Stimulated activated naive B cell treated with anti-CD40 and anti-IgM and Interleukin-4, amounts not matched to agents 10 μg/mL and 1 μg/mL and 100 μg/mL, for 72 hours (primary cell): Measurements from ENCODE around the gene ASXL1.
A peak's percentile ranks its signal among the peaks of the same experiment; 100 is the strongest.
"Not testable (repeated sequence)": the region's sequence is repeated elsewhere in the genome, so short reads cannot be mapped to it uniquely, and the experiment has no call there.

ENCODE experiments used
- ATAC-seq, 2 donors: fragments of 150-1000 bp; cut with Tn5 transposase; replicated peaks; 2 replicates each; pipeline ENCODE4 v1.10.0; 2021; ENCODE audit warnings: moderate library complexity in 1 of 2
- DNase-seq: peaks from one replicate; pipeline ENCODE4 v3.0.0; 2021
- H3K27ac Mint-ChIP-seq: one replicate; pipeline ENCODE4 v1.8.0; 2022; ENCODE audit warnings: mild to moderate bottlenecking, mixed read lengths
- H3K27me3 Mint-ChIP-seq, 2 donors: one replicate each; pipeline ENCODE4 v1.8.0; 2022; ENCODE audit warnings: mixed read lengths in 2 of 2
- H3K36me3 Mint-ChIP-seq, 2 donors: one replicate each; pipeline ENCODE4 v1.8.0; 2022; ENCODE audit warnings: mixed read lengths in 2 of 2, mild to moderate bottlenecking in 1 of 2
- H3K4me1 Mint-ChIP-seq, 2 donors: one replicate each; pipeline ENCODE4 v1.8.0; 2022; ENCODE audit warnings: mixed read lengths in 2 of 2, mild to moderate bottlenecking in 1 of 2
- H3K4me3 Mint-ChIP-seq, 2 donors: one replicate each; pipeline ENCODE4 v1.8.0; 2022; ENCODE audit warnings: mild to moderate bottlenecking in 2 of 2, mixed read lengths in 2 of 2, moderate library complexity in 1 of 2
- H3K9me3 Mint-ChIP-seq, 2 donors: one replicate each; pipeline ENCODE4 v1.8.0; 2022; ENCODE audit warnings: mixed read lengths in 2 of 2, mild to moderate bottlenecking in 1 of 2

The ASXL1 gene

DNA sequence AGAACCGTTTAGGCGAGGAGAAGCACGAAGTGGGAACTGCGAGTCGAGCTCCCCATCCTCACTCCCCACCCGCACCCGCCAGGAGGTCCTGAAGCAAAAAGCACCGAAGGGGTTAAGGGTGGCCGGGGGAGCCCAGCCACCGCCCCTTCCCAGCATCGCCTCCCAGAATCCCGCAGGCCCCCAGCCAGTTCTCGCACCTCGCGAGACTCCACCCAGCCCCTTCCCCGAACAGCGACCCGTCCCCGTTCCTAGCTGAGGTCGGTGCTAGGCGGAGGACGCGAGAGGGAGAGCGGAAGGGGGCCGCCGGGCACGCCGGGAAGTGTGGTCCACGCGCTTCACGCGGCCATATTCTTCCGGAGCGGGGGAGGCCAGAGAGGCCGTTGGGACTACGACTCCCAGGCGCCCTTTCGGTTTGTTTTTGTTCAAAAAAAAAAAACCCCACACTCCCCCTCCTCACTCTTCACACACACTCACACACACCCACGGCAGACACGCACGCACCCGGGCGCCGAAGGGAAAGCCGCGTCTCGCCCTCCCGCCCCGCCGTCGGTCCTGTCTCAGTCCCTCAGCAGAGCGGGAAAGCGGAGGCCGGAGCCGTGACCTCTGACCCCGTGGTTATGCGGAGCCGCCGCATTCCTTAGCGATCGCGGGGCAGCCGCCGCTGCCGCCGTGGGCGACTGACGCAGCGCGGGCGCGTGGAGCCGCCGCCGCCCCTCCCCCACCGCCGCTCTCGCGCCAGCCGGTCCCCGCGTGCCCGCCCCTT is at the start of gene ASXL1:
Gene ASXL1, plus strand, starts transcription at position 463 of the 763 bp plus-strand sequence. CDS start 445 bp downstream, outside the sequence.
- peak; percentile 82 to 87 for ATAC-seq
- Mint-ChIP-seq H3K4me1 (peaks cover 41 to 76% of the 10 kb centered on the region in 2 donors), H3K36me3 (peaks cover 9 to 21% of the 10 kb centered on the region in 2 donors), H3K9me3 (no peaks in the 10 kb centered on the region), H3K4me3 (peak within 1 kb of the TSS; percentile 98 to 99), H3K27me3 (no peaks in the 10 kb centered on the region), H3K27ac (peak within 1 kb of the TSS; percentile 100)
- peak; percentile 97 for DNase-seq

DNA sequence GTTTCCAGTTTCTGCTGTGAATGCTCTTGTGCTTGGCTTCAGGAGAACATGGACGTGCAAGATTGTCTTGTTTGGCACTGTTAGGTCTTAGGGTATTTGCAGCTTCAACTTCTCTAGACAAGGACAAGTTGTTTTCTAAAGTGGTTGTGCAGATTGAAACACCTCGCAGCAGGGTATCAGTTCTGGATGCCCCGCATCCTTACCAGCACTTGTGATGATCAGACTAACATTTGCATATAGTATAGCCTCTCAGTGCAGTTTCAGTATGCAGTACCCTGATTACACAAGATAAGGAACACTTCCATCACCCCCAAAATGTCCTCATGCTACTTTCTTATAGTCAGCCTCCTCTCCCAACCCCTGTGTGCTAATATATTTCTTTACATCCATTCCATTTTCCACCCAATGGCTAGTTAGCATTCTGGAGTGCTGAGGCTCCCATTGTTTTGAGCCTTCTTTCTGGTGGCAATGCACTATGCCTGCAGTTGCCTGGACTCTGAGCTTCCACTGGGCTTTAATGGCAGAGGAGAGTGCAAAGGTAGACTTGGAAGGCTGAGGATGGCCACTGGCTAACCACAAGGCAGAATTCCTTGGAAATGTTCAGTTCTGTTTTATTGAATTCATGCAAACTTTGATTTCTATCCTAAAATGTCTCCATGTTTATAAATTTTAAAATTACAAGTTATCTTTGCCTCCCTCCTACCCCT is 45.3 kb upstream of the ASXL1 start:
- Mint-ChIP-seq H3K4me1 (peaks cover 0 to 7% of the 10 kb centered on the region in 2 donors), H3K4me3 (no peak overlapping the region), H3K9me3 (no peaks in the 10 kb centered on the region), H3K27ac (no peak overlapping the region), H3K36me3 (peaks cover 41 to 54% of the 10 kb centered on the region in 2 donors), H3K27me3 (no peaks in the 10 kb centered on the region)
- ATAC-seq, result no peak
- no peak for DNase-seq

DNA sequence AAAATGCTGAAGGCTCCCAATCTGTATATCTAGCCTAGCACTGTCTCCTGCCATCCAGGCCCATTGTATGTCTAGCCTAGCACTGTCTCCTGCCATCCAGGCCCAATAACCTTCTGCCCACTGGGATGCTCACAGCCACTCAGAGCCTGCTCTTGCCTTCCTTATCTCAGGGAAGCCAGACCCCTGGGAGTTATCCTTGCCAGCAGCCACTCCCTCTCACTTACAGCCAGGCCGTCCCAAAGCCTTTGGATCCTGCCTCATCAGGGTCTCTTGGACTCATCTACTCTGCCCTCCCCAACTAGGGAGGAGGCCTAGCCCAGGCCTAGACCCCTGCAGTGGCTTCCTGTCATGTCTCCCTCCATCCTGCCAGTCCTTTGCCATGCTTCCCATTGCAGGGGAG is 43.4 kb upstream of the ASXL1 start:
- Mint-ChIP-seq H3K9me3 (no peaks in the 10 kb centered on the region), H3K27me3 (no peaks in the 10 kb centered on the region), H3K27ac (peak overlapping the region; percentile 31), H3K36me3 (peaks cover 44 to 64% of the 10 kb centered on the region in 2 donors), H3K4me3 (no peak overlapping the region), H3K4me1 (peaks cover 7 to 9% of the 10 kb centered on the region in 2 donors)
- DNase-seq, result no peak
- no peak for ATAC-seq

DNA sequence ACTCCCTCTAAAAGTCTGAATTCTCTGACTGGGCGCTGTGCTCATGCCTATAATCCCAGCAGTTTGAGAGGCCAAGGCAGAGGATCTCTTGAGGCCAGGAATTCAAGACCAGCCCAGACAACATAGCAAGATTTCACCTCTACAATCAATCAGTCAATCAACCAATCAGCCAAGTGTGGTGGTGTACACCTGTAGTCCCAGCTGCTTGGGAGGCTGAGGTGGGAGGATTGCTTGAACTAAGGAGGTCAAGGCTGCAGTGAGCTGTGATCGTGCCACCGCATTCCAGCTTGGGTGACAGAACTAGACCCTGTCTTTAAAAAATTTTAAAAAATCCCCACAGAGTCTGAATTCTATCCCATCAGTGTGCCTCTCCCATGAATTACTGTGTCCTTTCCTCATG is 42.7 kb upstream of the ASXL1 start:
- peaks cover 7 to 9% of the 10 kb centered on the region in 2 donors for H3K4me1 Mint-ChIP-seq
- H3K36me3 Mint-ChIP-seq, result peaks cover 39 to 59% of the 10 kb centered on the region in 2 donors
- H3K9me3 Mint-ChIP-seq, result no peaks in the 10 kb centered on the region
- no peak for ATAC-seq
- no peak overlapping the region for H3K4me3 Mint-ChIP-seq
- DNase-seq, result no peak
- no peak overlapping the region for H3K27ac Mint-ChIP-seq
- H3K27me3 Mint-ChIP-seq, result no peaks in the 10 kb centered on the region

DNA sequence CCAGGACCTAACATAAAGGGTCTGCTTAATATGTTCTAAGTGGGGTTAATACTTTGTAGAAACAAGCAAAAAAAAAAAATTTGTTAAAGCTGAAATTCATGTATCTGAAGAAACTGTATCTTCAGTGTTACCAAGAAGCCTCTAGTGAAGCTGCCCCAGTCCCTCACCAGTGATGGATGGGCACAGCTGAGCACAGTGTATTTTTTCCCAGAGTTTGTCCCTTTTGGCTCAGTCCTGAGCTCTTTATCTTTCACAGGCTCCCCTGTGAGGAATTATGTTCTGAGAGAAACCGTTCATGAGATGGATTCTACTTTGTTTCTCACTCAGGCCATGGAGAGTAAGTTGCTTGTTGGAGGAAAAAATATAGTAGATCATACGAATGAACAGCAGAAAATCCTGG is 42.2 kb upstream of the ASXL1 start:
- Mint-ChIP-seq H3K4me3 (no peak overlapping the region), H3K4me1 (peaks cover 7% of the 10 kb centered on the region in 2 donors), H3K27ac (peak overlapping the region; percentile 38), H3K36me3 (peaks cover 38 to 58% of the 10 kb centered on the region in 2 donors), H3K9me3 (no peaks in the 10 kb centered on the region), H3K27me3 (no peaks in the 10 kb centered on the region)
- DNase-seq (no peak), ATAC-seq (no peak)

DNA sequence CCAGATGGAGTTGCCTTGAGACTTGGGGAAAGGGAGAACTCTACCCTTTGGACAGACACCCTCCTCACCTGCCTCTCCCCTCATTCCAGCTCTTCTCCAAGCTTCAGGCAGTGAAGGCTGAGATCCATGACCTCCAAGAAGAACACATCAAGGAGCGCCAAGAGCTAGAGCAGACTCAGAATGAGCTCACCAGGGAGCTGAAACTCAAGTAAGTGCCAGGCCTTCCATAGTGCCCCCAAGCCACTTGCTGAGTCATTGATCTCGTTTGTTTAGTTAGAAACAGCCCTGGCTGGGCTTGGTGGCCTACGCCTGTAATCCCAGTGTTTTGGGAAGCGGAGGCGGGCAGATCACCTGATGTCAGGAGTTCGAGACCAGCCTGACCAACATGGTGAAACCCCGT is 41.5 kb upstream of the ASXL1 start:
- DNase-seq (no peak), ATAC-seq (no peak)
- H3K9me3 Mint-ChIP-seq, result no peaks in the 10 kb centered on the region
- H3K4me3 Mint-ChIP-seq, result no peak overlapping the region
- peaks cover 7 to 9% of the 10 kb centered on the region in 2 donors for H3K4me1 Mint-ChIP-seq
- no peaks in the 10 kb centered on the region for H3K27me3 Mint-ChIP-seq
- H3K27ac Mint-ChIP-seq, result peak overlapping the region; percentile 51
- H3K36me3 Mint-ChIP-seq, result peaks cover 41 to 62% of the 10 kb centered on the region in 2 donors

DNA sequence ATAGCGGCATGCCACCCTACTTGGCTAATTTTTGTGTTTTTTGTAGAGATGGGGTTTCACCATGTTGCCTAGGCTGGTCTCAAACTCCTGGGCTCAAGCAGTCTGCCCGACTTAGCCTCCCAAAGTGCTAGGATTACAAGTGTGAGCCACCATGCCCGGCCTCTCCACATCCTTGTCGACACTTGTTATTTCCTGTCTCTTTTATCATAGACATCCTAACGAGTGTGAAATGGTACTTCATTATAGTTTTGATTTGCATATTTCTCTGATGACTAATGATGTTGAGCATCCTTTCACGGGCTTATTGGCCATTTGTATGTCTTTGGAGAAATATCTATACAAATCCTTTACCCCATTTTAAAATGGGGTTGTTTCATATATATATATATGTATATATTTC is 39.0 kb upstream of the ASXL1 start:
- Mint-ChIP-seq H3K4me3 (no peak overlapping the region), H3K27me3 (no peaks in the 10 kb centered on the region)

DNA sequence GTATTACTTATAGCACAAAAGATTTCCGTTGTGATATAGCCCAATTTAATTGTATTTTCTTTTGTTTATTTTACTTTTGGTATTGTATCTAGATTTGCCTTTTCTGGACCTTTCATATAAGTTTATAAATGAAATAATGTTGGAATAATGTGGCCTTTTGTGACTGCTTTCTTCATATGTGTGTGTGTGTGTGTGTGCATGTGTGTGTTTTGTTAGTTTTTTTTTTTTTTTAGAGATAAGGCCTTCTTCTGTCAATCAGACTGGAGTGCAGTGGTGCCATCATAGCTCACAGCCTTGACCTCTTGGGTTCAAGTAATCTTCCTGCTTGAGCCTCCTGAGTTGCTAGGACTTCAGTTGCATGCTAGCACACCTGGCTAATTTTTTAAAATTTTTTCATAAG is 37.8 kb upstream of the ASXL1 start:
- H3K27ac Mint-ChIP-seq, result peak overlapping the region; percentile 82
- H3K27me3 Mint-ChIP-seq, result no peaks in the 10 kb centered on the region
- peaks cover 27 to 46% of the 10 kb centered on the region in 2 donors for H3K36me3 Mint-ChIP-seq
- ATAC-seq, result no peak
- no peak for DNase-seq
- H3K4me1 Mint-ChIP-seq, result peaks cover 3 to 7% of the 10 kb centered on the region in 2 donors
- no peak overlapping the region for H3K4me3 Mint-ChIP-seq
- no peaks in the 10 kb centered on the region for H3K9me3 Mint-ChIP-seq

More for the DNA sequence above, 39.0 kb upstream of the ASXL1 start:
- ATAC-seq (no peak), DNase-seq (no peak)
- no peaks in the 10 kb centered on the region for H3K9me3 Mint-ChIP-seq
- H3K27ac Mint-ChIP-seq, result no peak overlapping the region
- H3K36me3 Mint-ChIP-seq, result peaks cover 33 to 53% of the 10 kb centered on the region in 2 donors
- H3K4me1 Mint-ChIP-seq, result peaks cover 3 to 7% of the 10 kb centered on the region in 2 donors

DNA sequence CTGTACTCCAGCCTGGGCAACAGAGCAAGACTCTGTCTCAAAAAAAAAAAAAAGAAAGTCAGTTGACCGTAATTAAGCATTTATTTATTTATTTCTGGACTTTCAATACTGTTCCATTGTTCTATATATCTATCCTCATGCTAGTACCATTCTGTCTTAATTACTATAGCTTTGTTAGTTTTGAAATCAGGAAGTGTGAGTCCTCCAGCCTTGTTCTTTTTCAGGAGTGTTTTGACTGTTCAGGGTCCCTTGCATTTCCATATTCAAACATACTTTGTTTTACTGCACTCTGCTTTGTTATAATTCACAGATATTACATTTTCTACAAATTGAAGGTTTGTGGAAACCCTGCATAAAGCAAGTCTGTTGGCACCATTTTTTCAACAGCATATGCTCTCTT is 36.7 kb upstream of the ASXL1 start:
- Mint-ChIP-seq H3K36me3 (peaks cover 20 to 38% of the 10 kb centered on the region in 2 donors), H3K4me3 (no peak overlapping the region), H3K27ac (no peak overlapping the region), H3K9me3 (no peaks in the 10 kb centered on the region), H3K4me1 (peaks cover 3 to 7% of the 10 kb centered on the region in 2 donors), H3K27me3 (no peaks in the 10 kb centered on the region)
- DNase-seq, result no peak
- peak in 1 of 2 donors; percentile 70 for ATAC-seq

DNA sequence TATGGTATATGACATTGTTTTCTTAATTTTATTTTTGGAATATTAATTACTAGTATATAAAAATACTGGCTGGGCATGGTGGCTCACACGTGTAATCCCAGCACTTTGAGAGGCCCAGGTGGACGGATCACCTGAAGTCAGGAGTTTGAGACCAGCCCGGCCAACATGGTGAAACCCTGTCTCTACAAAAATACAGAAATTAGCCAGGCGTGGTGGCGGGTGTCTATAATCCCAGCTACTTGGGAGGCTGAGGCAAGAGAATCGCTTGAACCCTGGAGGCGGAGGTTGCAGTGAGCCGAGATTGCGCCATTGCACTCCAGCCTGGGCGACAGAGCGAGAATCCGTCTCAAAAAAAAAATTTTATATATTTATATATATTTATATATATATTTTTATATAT is 35.9 kb upstream of the ASXL1 start:
- DNase-seq, H3K4me3 Mint-ChIP-seq, H3K4me1 Mint-ChIP-seq, ATAC-seq, H3K27me3 Mint-ChIP-seq, H3K9me3 Mint-ChIP-seq, H3K27ac Mint-ChIP-seq: not testable (repeated sequence)
- H3K36me3 Mint-ChIP-seq, result peaks cover 22 to 38% of the 10 kb centered on the region in 2 donors

DNA sequence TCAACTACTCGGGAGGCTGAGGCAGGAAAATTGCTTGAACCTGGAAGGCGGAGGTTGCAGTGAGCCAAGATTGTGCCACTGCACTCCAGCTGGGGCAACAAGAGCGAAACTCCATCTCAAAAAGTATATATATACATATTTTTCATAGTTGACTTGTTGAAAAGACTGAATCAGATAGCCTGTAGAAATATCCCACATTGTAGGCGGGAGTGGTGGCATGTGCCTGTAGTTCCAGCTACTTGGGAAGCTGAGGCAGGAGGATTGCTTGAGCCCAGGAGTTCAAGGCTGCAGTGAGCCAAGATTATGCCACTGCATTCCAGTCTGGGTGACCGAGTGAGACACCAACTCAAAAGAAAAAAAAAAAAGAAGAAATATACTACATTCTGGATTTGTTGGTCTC is 34.4 kb upstream of the ASXL1 start:
- not testable (repeated sequence) for H3K4me3 Mint-ChIP-seq, H3K27me3 Mint-ChIP-seq, H3K4me1 Mint-ChIP-seq, H3K27ac Mint-ChIP-seq, ATAC-seq, H3K9me3 Mint-ChIP-seq, DNase-seq
- H3K36me3 Mint-ChIP-seq, result peaks cover 26 to 36% of the 10 kb centered on the region in 2 donors

DNA sequence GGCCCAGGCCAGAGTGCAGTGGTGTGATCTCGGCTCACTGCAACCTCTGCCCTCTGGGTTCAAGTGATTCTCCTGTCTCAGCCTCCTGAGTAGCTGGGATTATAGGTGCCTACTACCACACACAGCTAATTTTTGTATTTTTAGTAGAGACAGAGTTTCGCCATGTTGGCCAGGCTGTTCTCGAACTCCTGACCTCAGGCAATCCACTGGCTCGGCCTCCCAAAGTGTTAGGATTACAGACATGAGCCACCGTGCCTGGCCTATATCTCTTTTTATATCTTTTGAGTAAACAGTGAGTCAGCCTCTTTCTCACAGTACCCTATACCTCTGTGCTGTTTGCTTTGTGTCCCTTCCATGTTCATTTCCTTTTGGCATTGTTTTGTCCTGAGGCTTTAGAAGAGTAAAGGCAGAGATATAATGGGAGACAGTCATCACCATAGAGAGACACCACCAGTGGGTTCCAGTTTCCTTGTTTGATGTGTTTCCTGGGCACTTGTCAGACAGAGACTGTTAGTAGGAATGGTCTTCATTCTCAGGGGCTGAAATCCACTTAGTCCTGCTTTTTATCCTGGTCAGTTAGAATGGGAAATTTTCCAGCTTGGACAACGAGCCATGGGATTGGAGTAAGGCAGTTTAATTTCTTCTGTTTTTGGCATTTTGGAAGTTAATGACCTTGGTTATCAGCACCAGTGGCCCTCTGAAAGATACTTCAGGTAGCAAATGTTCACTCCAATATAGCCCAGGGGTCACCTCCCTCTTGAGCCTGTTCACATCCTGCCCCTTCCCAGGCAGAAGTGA is 32.2 kb upstream of the ASXL1 start:
- no peak for DNase-seq
- Mint-ChIP-seq H3K4me3 (no peak overlapping the region), H3K27me3 (no peaks in the 10 kb centered on the region), H3K36me3 (peaks cover 21 to 31% of the 10 kb centered on the region in 2 donors), H3K27ac (no peak overlapping the region), H3K9me3 (no peaks in the 10 kb centered on the region), H3K4me1 (peaks cover 0 to 1% of the 10 kb centered on the region in 2 donors)
- no peak for ATAC-seq

DNA sequence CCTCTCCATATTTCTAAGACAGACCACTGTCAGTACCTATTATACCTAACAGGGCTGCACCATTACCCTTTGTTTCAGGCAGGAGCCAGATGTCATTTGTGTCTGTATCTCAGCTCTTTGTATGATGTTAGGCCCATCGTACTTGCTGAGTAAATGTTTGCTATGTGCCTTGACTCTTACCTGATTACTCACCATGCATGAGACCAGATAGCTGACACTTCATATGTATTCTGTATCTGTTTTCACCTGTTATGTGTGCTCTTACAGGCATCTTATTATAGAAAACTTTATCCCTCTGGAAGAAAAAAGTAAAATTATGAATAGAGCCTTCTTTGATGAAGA is 31.7 kb upstream of the ASXL1 start:
- Mint-ChIP-seq H3K27me3 (no peaks in the 10 kb centered on the region), H3K27ac (no peak overlapping the region), H3K4me3 (no peak overlapping the region), H3K9me3 (no peaks in the 10 kb centered on the region), H3K4me1 (no peaks in the 10 kb centered on the region), H3K36me3 (peaks cover 18 to 31% of the 10 kb centered on the region in 2 donors)
- ATAC-seq (no peak), DNase-seq (no peak)

DNA sequence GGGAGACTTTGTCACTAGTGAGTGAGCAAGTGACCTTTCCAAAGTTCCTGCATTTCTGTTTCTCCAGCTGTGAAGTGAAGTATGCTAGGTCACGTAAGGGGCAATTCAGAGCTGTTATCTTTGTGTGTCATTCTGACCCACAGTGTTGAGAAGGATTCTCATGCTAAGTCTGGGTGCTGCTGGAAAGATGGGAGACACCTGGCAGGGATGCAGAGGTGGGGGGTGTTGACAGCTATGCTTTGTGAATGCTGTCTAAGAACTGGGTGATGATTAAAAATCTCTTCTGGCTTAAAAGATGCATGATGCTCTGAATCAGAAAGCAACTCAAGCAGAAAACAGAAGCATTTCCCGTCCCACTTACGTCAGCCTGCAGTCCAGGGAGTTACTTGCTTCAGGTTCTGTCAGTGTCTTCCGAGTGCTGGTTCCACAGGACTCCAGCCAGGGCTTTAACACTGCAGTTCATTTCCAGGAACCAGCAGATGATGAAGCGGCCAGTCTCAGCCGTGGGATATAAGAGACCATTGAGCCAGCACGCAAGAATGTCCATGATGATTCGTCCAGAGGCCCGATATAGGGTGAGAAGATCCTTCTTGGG is 30.9 kb upstream of the ASXL1 start:
- Mint-ChIP-seq H3K27ac (peak overlapping the region; percentile 76), H3K36me3 (peaks cover 23 to 37% of the 10 kb centered on the region in 2 donors), H3K4me3 (no peak overlapping the region), H3K9me3 (no peaks in the 10 kb centered on the region), H3K27me3 (no peaks in the 10 kb centered on the region), H3K4me1 (peaks cover 4 to 5% of the 10 kb centered on the region in 2 donors)
- no peak for ATAC-seq
- no peak for DNase-seq
